BLaER1 (cell line): ENCODE data around the gene MMEL1.
A peak's percentile ranks its signal among the peaks of the same experiment; 100 is the strongest.
"Not testable (repeated sequence)": the region's sequence is repeated elsewhere in the genome, so short reads cannot be mapped to it uniquely, and the experiment has no call there.

Experiments used
- H3K27ac ChIP-seq: shearing (Covaris generic); formaldehyde crosslinking; 2 replicates; pipeline ENCODE4 v1.8.1; 2022
- H3K27me3 ChIP-seq: shearing (Covaris generic); formaldehyde crosslinking; 2 replicates; pipeline ENCODE4 v1.8.1; 2022
- H3K36me3 ChIP-seq: shearing (Covaris generic); formaldehyde crosslinking; 2 replicates; pipeline ENCODE4 v1.8.1; 2022
- H3K4me1 ChIP-seq: shearing (Covaris generic); formaldehyde crosslinking; 2 replicates; pipeline ENCODE4 v1.8.1; 2022
- H3K4me2 ChIP-seq: shearing (Covaris generic); formaldehyde crosslinking; 2 replicates; pipeline ENCODE4 v1.8.1; 2022
- H3K4me3 ChIP-seq: shearing (Covaris generic); formaldehyde crosslinking; 2 replicates; pipeline ENCODE4 v1.8.1; 2022
- H3K9ac ChIP-seq: shearing (Covaris generic); formaldehyde crosslinking; 2 replicates; pipeline ENCODE4 v1.8.1; 2022
- H3K9me3 ChIP-seq: shearing (Covaris generic); formaldehyde crosslinking; 2 replicates; pipeline ENCODE4 v1.8.1; 2022
- H4K20me1 ChIP-seq: shearing (Covaris generic); formaldehyde crosslinking; 2 replicates; pipeline ENCODE4 v1.8.1; 2022
- Cebpa-rat ChIP-seq: shearing (Covaris generic); IDR thresholded peaks from 2 replicates; pipeline ENCODE4 v1.8.1; 2022

The MMEL1 gene

GRCh38 chr1:2633366-2633935 lies 635 bp upstream of the MMEL1 start:
- Histone ChIP-seq H3K27ac (no peak overlapping the region), H3K36me3 (no peaks in the 10 kb centered on the region), H3K27me3 (peaks cover 26% of the 10 kb centered on the region), H4K20me1 (peaks cover 7% of the 10 kb centered on the region; the same call in 1 of the 2 replicates), H3K4me2 (no peak overlapping the region; the same call in 1 of the 2 replicates), H3K4me1 (peaks cover 22% of the 10 kb centered on the region), H3K9ac (no peak overlapping the region), H3K9me3 (peaks cover 47% of the 10 kb centered on the region), H3K4me3 (no peak overlapping the region)
- TF ChIP-seq Cebpa-rat: no peak

- peaks cover 36% of the 10 kb centered on the region for H3K9me3 ChIP-seq
- H3K4me3 ChIP-seq: no peak overlapping the region
- TF ChIP-seq Cebpa-rat: no peak
- H3K9ac ChIP-seq: no peak overlapping the region
- H3K4me2 ChIP-seq: peak overlapping the region; percentile 59; the same call in 1 of the 2 replicates
- H3K27ac ChIP-seq: no peak overlapping the region
- H3K4me1 ChIP-seq: peaks cover 22% of the 10 kb centered on the region
- H3K36me3 ChIP-seq: no peaks in the 10 kb centered on the region
- H3K27me3 ChIP-seq: peaks cover 40% of the 10 kb centered on the region
- peaks cover 12% of the 10 kb centered on the region; the same call in 1 of the 2 replicates for H4K20me1 ChIP-seq
Observed at GRCh38 chr1:2632051-2632430, 775 bp downstream of the MMEL1 start.

- H3K36me3 ChIP-seq: no peaks in the 10 kb centered on the region
- peaks cover 12% of the 10 kb centered on the region; the same call in 1 of the 2 replicates for H4K20me1 ChIP-seq
- peaks cover 22% of the 10 kb centered on the region for H3K4me1 ChIP-seq
- H3K27ac ChIP-seq: no peak overlapping the region
- no peak for TF ChIP-seq Cebpa-rat
- H3K4me3 ChIP-seq: no peak overlapping the region
- H3K9ac ChIP-seq: no peak overlapping the region
- H3K4me2 ChIP-seq: peak overlapping the region; percentile 26; the same call in 1 of the 2 replicates
- H3K27me3 ChIP-seq: peaks cover 47% of the 10 kb centered on the region
- peaks cover 30% of the 10 kb centered on the region for H3K9me3 ChIP-seq
Observed at GRCh38 chr1:2631136-2632050, 1.4 kb downstream of the MMEL1 start.

- H3K27ac ChIP-seq: no peak overlapping the region
- no peak for TF ChIP-seq Cebpa-rat
- H4K20me1 ChIP-seq: peaks cover 12% of the 10 kb centered on the region; the same call in 1 of the 2 replicates
- peaks cover 22% of the 10 kb centered on the region for H3K4me1 ChIP-seq
- H3K9me3 ChIP-seq: peaks cover 22% of the 10 kb centered on the region
- peaks cover 55% of the 10 kb centered on the region for H3K27me3 ChIP-seq
- no peak overlapping the region for H3K4me2 ChIP-seq
- H3K4me3 ChIP-seq: no peak overlapping the region
- H3K9ac ChIP-seq: no peak overlapping the region
- no peaks in the 10 kb centered on the region for H3K36me3 ChIP-seq
Observed at GRCh38 chr1:2630498-2631135, 2.2 kb downstream of the MMEL1 start.

GRCh38 chr1:2629627-2630497 lies 3.0 kb downstream of the MMEL1 start:
- no peak overlapping the region for H3K4me3 ChIP-seq
- no peak overlapping the region for H3K27ac ChIP-seq
- H4K20me1 ChIP-seq: peaks cover 12% of the 10 kb centered on the region; the same call in 1 of the 2 replicates
- H3K4me1 ChIP-seq: peaks cover 22% of the 10 kb centered on the region
- peaks cover 62% of the 10 kb centered on the region for H3K27me3 ChIP-seq
- peaks cover 16% of the 10 kb centered on the region; the same call in 1 of the 2 replicates for H3K9me3 ChIP-seq
- no peak overlapping the region for H3K9ac ChIP-seq
- H3K36me3 ChIP-seq: no peaks in the 10 kb centered on the region
- no peak overlapping the region for H3K4me2 ChIP-seq
- TF ChIP-seq Cebpa-rat: no peak

GRCh38 chr1:2628933-2629626 lies 3.7 kb downstream of the MMEL1 start:
- H3K36me3 ChIP-seq: no peaks in the 10 kb centered on the region
- no peak overlapping the region for H3K27ac ChIP-seq
- H3K27me3 ChIP-seq: peaks cover 66% of the 10 kb centered on the region
- H3K4me1 ChIP-seq: peaks cover 22% of the 10 kb centered on the region
- no peak overlapping the region for H3K4me2 ChIP-seq
- H3K9me3 ChIP-seq: peaks cover 16% of the 10 kb centered on the region; the same call in 1 of the 2 replicates
- TF ChIP-seq Cebpa-rat: no peak
- no peak overlapping the region for H3K4me3 ChIP-seq
- H4K20me1 ChIP-seq: peaks cover 12% of the 10 kb centered on the region; the same call in 1 of the 2 replicates
- H3K9ac ChIP-seq: no peak overlapping the region

GRCh38 chr1:2628191-2628932 lies 4.5 kb downstream of the MMEL1 start:
- H3K4me1 ChIP-seq: peaks cover 22% of the 10 kb centered on the region
- no peaks in the 10 kb centered on the region for H3K36me3 ChIP-seq
- no peak overlapping the region for H3K27ac ChIP-seq
- no peak overlapping the region for H3K9ac ChIP-seq
- H3K4me2 ChIP-seq: no peak overlapping the region
- H3K27me3 ChIP-seq: peaks cover 66% of the 10 kb centered on the region
- no peak for TF ChIP-seq Cebpa-rat
- H3K9me3 ChIP-seq: peaks cover 16% of the 10 kb centered on the region; the same call in 1 of the 2 replicates
- H3K4me3 ChIP-seq: no peak overlapping the region
- peaks cover 12% of the 10 kb centered on the region; the same call in 1 of the 2 replicates for H4K20me1 ChIP-seq

- no peak overlapping the region for H3K9ac ChIP-seq
- peaks cover 66% of the 10 kb centered on the region for H3K27me3 ChIP-seq
- H3K27ac ChIP-seq: no peak overlapping the region
- no peaks in the 10 kb centered on the region for H3K36me3 ChIP-seq
- H3K4me2 ChIP-seq: no peak overlapping the region
- peaks cover 12% of the 10 kb centered on the region; the same call in 1 of the 2 replicates for H4K20me1 ChIP-seq
- peaks cover 16% of the 10 kb centered on the region; the same call in 1 of the 2 replicates for H3K9me3 ChIP-seq
- no peak overlapping the region for H3K4me3 ChIP-seq
- TF ChIP-seq Cebpa-rat: no peak
- H3K4me1 ChIP-seq: peaks cover 16% of the 10 kb centered on the region
Observed at GRCh38 chr1:2627746-2628145, 5.1 kb downstream of the MMEL1 start.

- H3K9ac ChIP-seq, H3K27ac ChIP-seq, H3K4me1 ChIP-seq, H3K36me3 ChIP-seq, H3K4me2 ChIP-seq, H3K4me3 ChIP-seq: not testable (repeated sequence)
- Histone ChIP-seq H3K9me3 (peaks cover 29% of the 10 kb centered on the region), H3K27me3 (peaks cover 64% of the 10 kb centered on the region), H4K20me1 (peaks cover 12% of the 10 kb centered on the region; the same call in 1 of the 2 replicates)
Observed at GRCh38 chr1:2625748-2626147, 7.1 kb downstream of the MMEL1 start.
